Stimulated activated effector memory CD8-positive, alpha-beta T cell treated with anti-CD3 and anti-CD28 coated beads, Interleukin-12 subunit alpha, Interleukin-12 subunit beta, amount 100 ng/mL, for 72 hours (primary cell): ENCODE measurements around the gene RIC8A.

ENCODE experiments used
- ATAC-seq: fragments of 150-1000 bp; cut with Tn5 transposase; 2 replicates; pipeline ENCODE4 v1.10.0; 2021
- DNase-seq, 2 donors: peaks; one replicate each; pipeline ENCODE4 v3.0.0; 2021 to 2022; ENCODE audit warnings: low spot score in 2 of 2
- H3K27ac Mint-ChIP-seq: one replicate; pipeline ENCODE4 v1.8.0; 2022; ENCODE audit warnings: mild to moderate bottlenecking, mixed read lengths
- H3K36me3 Mint-ChIP-seq: one replicate; pipeline ENCODE4 v1.8.0; 2022; ENCODE audit warnings: mild to moderate bottlenecking, mixed read lengths
- H3K4me1 Mint-ChIP-seq: one replicate; pipeline ENCODE4 v1.8.0; 2022; ENCODE audit warnings: mixed read lengths
- H3K4me3 Mint-ChIP-seq: one replicate; pipeline ENCODE4 v1.8.0; 2022; ENCODE audit warnings: mild to moderate bottlenecking, mixed read lengths
- H3K9me3 Mint-ChIP-seq: one replicate; pipeline ENCODE4 v1.8.0; 2022; ENCODE audit warnings: mixed read lengths

Gene RIC8A

GRCh38 chr11:261624-262023 is 54.1 kb downstream of the RIC8A start:
- H3K4me3 Mint-ChIP-seq = no peak overlapping the region
- H3K4me1 Mint-ChIP-seq = no peaks in the 10 kb centered on the region
- DNase-seq (no peak), ATAC-seq (no peak)
- no peaks in the 10 kb centered on the region for H3K36me3 Mint-ChIP-seq
- H3K27ac Mint-ChIP-seq = no peak overlapping the region
- H3K9me3 Mint-ChIP-seq = no peaks in the 10 kb centered on the region
